Osteocyte (in vitro differentiated cells): ENCODE data around the gene L3HYPDH. TPM values are rescaled to one million over a fixed set of nuclear protein-coding genes. Genes with fewer than 3 reads are reported as not detected.

ENCODE experiments used
- DNase-seq: peaks from one replicate; pipeline ENCODE4 v3.0.0; 2021; ENCODE audit warnings: mixed read lengths; ENCODE audit not compliant: unreplicated experiment; ENCODE audit errors: extremely low spot score
- H3K27ac Mint-ChIP-seq: one replicate; pipeline ENCODE4 v1.8.0; 2021; ENCODE audit warnings: mild to moderate bottlenecking, mixed read lengths; ENCODE audit not compliant: unreplicated experiment
- H3K27me3 Mint-ChIP-seq: one replicate; pipeline ENCODE4 v1.8.0; 2021; ENCODE audit warnings: mixed read lengths; ENCODE audit not compliant: unreplicated experiment
- H3K36me3 Mint-ChIP-seq: one replicate; pipeline ENCODE4 v1.8.0; 2021; ENCODE audit warnings: mixed read lengths; ENCODE audit not compliant: unreplicated experiment
- H3K4me1 Mint-ChIP-seq: one replicate; pipeline ENCODE4 v1.8.0; 2021; ENCODE audit warnings: mixed read lengths; ENCODE audit not compliant: unreplicated experiment
- H3K4me3 Mint-ChIP-seq: one replicate; pipeline ENCODE4 v1.8.0; 2021; ENCODE audit warnings: mild to moderate bottlenecking, moderate library complexity, mixed read lengths; ENCODE audit not compliant: unreplicated experiment
- H3K9me3 Mint-ChIP-seq: one replicate; pipeline ENCODE4 v1.8.0; 2021; ENCODE audit warnings: mixed read lengths; ENCODE audit not compliant: unreplicated experiment
- total RNA-seq: library from RNA; stranded (reverse); gene quantifications from 2 replicates; pipeline ENCODE4 v1.2.1, GENCODE V29; 2021
- TF ChIP-seq, protein P1 (sequence below): fragments of 200-600 bp; sonication (generic); IDR thresholded peaks from 2 replicates; pipeline ENCODE4 v1.5.0; 2021; ENCODE audit warnings: antibody characterized with exemption, mild to moderate bottlenecking, moderate library complexity

The L3HYPDH gene
- total RNA-seq, 1 donor from 2014 or later, result 32.2 TPM

DNA sequence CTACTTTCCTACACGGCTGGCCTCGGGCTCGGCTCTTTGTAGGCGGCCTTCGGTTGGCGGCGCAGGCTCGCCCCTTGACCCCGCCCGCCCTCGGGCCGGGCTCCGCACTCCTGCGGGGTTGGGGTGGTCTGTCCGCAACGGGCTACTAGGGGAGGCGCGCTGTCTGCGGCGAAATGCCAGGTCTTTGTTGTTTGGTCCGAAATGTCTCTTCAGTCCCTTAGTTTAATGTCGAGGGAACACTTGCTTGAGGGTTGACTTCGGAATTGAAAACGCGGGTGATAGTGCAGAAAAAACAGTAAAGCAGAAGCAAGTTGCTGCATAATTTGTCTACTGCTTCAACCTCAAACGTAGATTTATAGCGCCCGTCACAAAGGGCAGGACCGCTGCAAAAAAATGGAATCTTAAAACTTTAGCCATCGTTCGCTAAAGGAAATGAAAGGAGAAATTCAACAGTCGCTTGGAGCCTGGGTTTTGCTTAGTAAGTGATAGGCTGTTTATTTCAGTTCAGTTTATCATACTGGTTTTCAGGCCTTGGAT, 499 bp upstream of the L3HYPDH start:
- no peaks in the 10 kb centered on the region for H3K27me3 Mint-ChIP-seq
- peaks cover 58% of the 10 kb centered on the region for H3K4me1 Mint-ChIP-seq
- peak overlapping the region; percentile 93 for H3K4me3 Mint-ChIP-seq
- no peak for DNase-seq
- no peaks in the 10 kb centered on the region for H3K9me3 Mint-ChIP-seq
- TF ChIP-seq, protein P1, sequence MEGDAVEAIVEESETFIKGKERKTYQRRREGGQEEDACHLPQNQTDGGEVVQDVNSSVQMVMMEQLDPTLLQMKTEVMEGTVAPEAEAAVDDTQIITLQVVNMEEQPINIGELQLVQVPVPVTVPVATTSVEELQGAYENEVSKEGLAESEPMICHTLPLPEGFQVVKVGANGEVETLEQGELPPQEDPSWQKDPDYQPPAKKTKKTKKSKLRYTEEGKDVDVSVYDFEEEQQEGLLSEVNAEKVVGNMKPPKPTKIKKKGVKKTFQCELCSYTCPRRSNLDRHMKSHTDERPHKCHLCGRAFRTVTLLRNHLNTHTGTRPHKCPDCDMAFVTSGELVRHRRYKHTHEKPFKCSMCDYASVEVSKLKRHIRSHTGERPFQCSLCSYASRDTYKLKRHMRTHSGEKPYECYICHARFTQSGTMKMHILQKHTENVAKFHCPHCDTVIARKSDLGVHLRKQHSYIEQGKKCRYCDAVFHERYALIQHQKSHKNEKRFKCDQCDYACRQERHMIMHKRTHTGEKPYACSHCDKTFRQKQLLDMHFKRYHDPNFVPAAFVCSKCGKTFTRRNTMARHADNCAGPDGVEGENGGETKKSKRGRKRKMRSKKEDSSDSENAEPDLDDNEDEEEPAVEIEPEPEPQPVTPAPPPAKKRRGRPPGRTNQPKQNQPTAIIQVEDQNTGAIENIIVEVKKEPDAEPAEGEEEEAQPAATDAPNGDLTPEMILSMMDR, result no peak
- peak overlapping the region; percentile 96 for H3K27ac Mint-ChIP-seq
- peaks cover 26% of the 10 kb centered on the region for H3K36me3 Mint-ChIP-seq

DNA sequence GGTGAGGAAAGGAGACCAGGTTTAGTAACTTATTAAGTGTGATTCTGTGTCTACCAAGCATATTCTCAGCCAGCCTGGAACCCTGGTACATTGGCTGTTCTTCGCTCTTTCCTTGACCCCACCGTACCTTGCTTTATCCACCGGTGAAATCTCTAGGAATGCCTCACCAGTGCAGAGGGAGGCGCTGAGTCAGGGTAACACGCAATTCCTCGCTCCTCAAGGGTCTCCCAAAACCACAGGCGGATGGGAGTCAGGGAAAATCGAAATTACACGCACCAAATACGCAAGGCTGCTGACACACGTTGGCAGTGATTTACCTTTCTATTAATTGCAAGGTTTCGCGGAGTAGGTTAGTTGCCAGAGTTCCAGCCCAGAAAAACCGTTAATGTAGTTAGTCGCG, 845 bp downstream of the L3HYPDH start:
- peaks cover 58% of the 10 kb centered on the region for H3K4me1 Mint-ChIP-seq
- TF ChIP-seq, protein P1, result no peak
- H3K27me3 Mint-ChIP-seq, result no peaks in the 10 kb centered on the region
- H3K36me3 Mint-ChIP-seq, result peaks cover 21% of the 10 kb centered on the region
- H3K4me3 Mint-ChIP-seq, result peak overlapping the region; percentile 93
- H3K9me3 Mint-ChIP-seq, result no peaks in the 10 kb centered on the region
- H3K27ac Mint-ChIP-seq, result peak overlapping the region; percentile 96
- no peak for DNase-seq

DNA sequence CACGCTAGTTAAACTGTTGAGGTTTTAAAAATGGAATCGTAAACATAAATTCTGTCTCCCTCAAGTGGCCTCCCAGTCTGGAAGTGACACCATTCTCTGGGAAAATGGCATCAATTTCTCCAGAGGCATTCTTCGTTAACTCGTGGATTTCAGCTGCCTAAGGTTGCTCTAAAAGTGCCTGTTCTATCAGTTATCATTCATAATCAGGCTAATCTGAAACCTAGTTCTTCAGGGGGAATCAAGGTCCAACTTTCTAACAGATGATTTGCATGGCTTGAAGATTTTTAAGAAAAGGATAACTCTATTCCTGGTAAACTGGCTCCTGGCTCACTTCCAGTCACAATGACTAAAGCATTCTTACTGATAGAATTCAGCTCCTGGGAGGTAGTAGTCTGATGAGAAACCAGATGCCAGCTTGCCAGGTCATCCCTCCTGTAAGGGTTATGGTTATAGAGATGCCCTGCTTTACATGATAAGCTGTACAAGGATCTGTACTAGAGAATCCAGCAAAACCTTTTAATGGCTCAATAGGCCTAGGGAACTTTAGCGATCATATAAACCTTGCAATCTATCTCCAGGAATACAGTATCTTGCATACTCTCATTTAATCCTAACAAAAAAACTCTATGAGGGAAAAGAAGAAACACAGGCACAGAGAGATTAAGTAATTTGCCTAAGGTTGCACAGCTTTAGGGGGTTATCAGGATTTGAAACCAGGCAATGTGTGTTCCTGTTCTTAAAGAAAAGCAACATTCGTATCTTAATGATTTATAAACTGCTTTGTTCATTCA, 1.5 kb downstream of the L3HYPDH start:
- TF ChIP-seq, protein P1, result no peak
- H3K4me1 Mint-ChIP-seq, result peaks cover 57% of the 10 kb centered on the region
- H3K4me3 Mint-ChIP-seq, result peak overlapping the region; percentile 93
- peak overlapping the region; percentile 96 for H3K27ac Mint-ChIP-seq
- no peaks in the 10 kb centered on the region for H3K9me3 Mint-ChIP-seq
- peaks cover 17% of the 10 kb centered on the region for H3K36me3 Mint-ChIP-seq
- no peaks in the 10 kb centered on the region for H3K27me3 Mint-ChIP-seq
- no peak for DNase-seq

DNA sequence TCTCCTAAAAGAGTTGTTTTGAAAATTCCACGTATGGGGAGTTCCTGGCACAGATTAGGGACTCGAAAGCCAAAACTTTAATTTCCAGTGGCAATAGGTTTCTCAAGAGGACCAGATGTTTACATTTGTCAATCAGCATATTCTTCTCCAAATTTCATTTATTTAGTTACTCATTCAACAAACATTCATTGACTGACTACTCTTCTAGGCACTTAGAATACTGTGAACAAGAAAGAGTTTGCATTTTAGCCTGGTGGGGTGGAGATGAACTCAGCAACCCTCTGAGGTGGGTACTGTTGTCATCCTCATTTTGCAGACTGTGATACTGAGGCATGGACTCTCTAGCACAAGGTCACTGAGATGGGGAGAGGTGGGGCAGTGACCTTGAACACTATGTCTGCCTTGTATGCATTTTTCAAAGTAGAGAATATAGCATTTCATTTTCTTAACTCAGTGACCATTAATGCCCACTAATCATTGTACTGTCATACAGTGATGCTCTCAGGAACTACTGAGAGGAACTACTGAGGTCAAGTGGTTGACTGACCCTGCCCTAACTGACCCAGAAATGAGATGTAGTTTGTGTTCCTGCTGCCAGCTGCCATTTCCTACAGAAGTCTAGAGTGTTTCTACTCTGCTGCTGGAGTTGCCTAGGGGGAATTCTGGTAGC, 2.2 kb downstream of the L3HYPDH start:
- TF ChIP-seq, protein P1, result no peak
- peaks cover 19% of the 10 kb centered on the region for H3K36me3 Mint-ChIP-seq
- DNase-seq, result no peak
- H3K9me3 Mint-ChIP-seq, result no peaks in the 10 kb centered on the region
- H3K27me3 Mint-ChIP-seq, result no peaks in the 10 kb centered on the region
- H3K4me3 Mint-ChIP-seq, result peak overlapping the region; percentile 93
- peak overlapping the region; percentile 96 for H3K27ac Mint-ChIP-seq
- peaks cover 53% of the 10 kb centered on the region for H3K4me1 Mint-ChIP-seq

DNA sequence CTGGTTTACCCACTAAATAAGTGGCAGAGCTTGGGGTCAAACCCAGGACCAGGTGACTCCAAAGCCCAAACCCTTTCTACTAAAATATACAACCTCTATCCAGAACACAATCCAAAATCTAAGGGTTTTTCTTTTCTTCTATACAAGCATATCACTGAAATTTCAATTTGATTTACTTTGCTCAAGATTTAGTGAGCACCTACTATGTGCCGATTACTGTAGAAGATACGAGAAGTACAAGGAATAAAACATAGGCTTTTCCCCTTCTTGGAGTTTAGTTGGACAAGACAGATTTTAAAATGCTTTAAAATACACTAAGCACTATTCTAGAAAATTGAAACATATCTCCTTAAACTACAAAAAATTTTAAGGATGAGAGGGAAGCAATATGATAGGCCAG, 2.8 kb downstream of the L3HYPDH start:
- H3K36me3 Mint-ChIP-seq, result peaks cover 16% of the 10 kb centered on the region
- peaks cover 50% of the 10 kb centered on the region for H3K4me1 Mint-ChIP-seq
- H3K27ac Mint-ChIP-seq, result peak overlapping the region; percentile 96
- H3K9me3 Mint-ChIP-seq, result no peaks in the 10 kb centered on the region
- DNase-seq, result no peak
- TF ChIP-seq, protein P1, result no peak
- H3K4me3 Mint-ChIP-seq, result no peak overlapping the region
- H3K27me3 Mint-ChIP-seq, result no peaks in the 10 kb centered on the region
